ENCODE results near the gene KIF1C.

- peak; percentile 82 to 92 (median 89) for TF ChIP-seq CTCF (IDR thresholded peaks at IDR 0.05)
- TF ChIP-seq POLR2A (IDR thresholded peaks at IDR 0.05) = no peak
Measured at GRCh38 chr17:5031365-5032082, 33.8 kb downstream of the KIF1C start.
